Progenitor cell of endocrine pancreas (in vitro differentiated cells): Measurements from ENCODE around the gene ATP2B2. TPM values are rescaled to one million over a fixed set of nuclear protein-coding genes. Genes with fewer than 3 reads are reported as not detected.

Experiments
- DNase-seq: peaks from one replicate; pipeline ENCODE4 v3.0.0; 2021; ENCODE audit warnings: low spot score; ENCODE audit not compliant: unreplicated experiment
- H3K27ac Mint-ChIP-seq: 2 replicates; pipeline ENCODE4 v1.8.0; 2021; ENCODE audit warnings: mild to moderate bottlenecking, moderate library complexity, mixed read lengths
- H3K27me3 Mint-ChIP-seq: 2 replicates; pipeline ENCODE4 v1.8.0; 2021; ENCODE audit warnings: mixed read lengths
- H3K36me3 Mint-ChIP-seq: 2 replicates; pipeline ENCODE4 v1.8.0; 2022; ENCODE audit warnings: mixed read lengths; ENCODE audit not compliant: insufficient read depth
- H3K4me1 Mint-ChIP-seq: 2 replicates; pipeline ENCODE4 v1.8.0; 2021; ENCODE audit warnings: low read depth, mixed read lengths
- H3K4me3 Mint-ChIP-seq: 2 replicates; pipeline ENCODE4 v1.8.0; 2021; ENCODE audit warnings: low read depth, mild to moderate bottlenecking, moderate library complexity, mixed read lengths
- H3K9me3 Mint-ChIP-seq: 2 replicates; pipeline ENCODE4 v1.8.0; 2021; ENCODE audit warnings: low read depth, mixed read lengths
- CTCF ChIP-seq: fragments of 200-600 bp; sonication (generic); IDR thresholded peaks from one replicate; pipeline ENCODE4 v1.5.0; 2021; ENCODE audit warnings: antibody characterized with exemption, mild to moderate bottlenecking; ENCODE audit not compliant: unreplicated experiment
- total RNA-seq: library from RNA; stranded (reverse); gene quantifications from 2 replicates; pipeline ENCODE4 v1.2.1, GENCODE V29; 2021

The ATP2B2 gene
- total RNA-seq, 1 donor from 2014 or later: 0.07 TPM

GRCh38 chr3:10515396-10515795 is 10.0 kb upstream of the ATP2B2 start:
- Mint-ChIP-seq H3K27ac (no peak overlapping the region), H3K4me3 (no peak overlapping the region), H3K36me3 (no peaks in the 10 kb centered on the region), H3K9me3 (no peaks in the 10 kb centered on the region), H3K4me1 (no peaks in the 10 kb centered on the region), H3K27me3 (peaks cover 7% of the 10 kb centered on the region)
- DNase-seq: no peak
- no peak for TF ChIP-seq CTCF

- DNase-seq: no peak
- H3K36me3 Mint-ChIP-seq: no peaks in the 10 kb centered on the region
- no peaks in the 10 kb centered on the region for H3K9me3 Mint-ChIP-seq
- H3K4me1 Mint-ChIP-seq: no peaks in the 10 kb centered on the region
- H3K27me3 Mint-ChIP-seq: peaks cover 7% of the 10 kb centered on the region
- H3K4me3 Mint-ChIP-seq: no peak overlapping the region
- TF ChIP-seq CTCF: no peak
- no peak overlapping the region for H3K27ac Mint-ChIP-seq
Observed at GRCh38 chr3:10514407-10515069, 9.2 kb upstream of the ATP2B2 start.

DNA sequence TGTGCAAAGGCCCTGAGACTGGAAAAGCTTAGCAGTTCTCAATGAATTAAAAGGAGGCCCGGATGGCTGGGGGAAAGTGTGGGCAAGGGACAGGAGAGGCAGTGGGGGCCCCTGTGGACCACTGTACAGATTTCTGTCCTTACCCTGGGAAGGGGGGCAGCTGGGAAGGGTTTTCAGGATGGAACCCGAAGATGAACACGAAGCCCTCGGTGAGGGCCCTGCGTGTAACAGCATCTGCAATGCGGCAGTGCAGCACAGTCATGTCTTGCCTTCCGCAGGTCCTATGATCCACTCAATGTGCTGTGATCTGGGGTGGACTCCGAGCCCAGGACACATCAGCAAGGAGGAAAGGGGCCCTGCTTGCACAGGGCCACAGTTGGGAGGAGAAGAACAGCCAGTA is 7.9 kb upstream of the ATP2B2 start:
- no peak for DNase-seq
- peaks cover 10% of the 10 kb centered on the region for H3K27me3 Mint-ChIP-seq
- no peak overlapping the region for H3K27ac Mint-ChIP-seq
- H3K4me1 Mint-ChIP-seq: peaks cover 5% of the 10 kb centered on the region
- no peak overlapping the region for H3K4me3 Mint-ChIP-seq
- TF ChIP-seq CTCF: no peak
- H3K36me3 Mint-ChIP-seq: no peaks in the 10 kb centered on the region
- no peaks in the 10 kb centered on the region for H3K9me3 Mint-ChIP-seq

DNA sequence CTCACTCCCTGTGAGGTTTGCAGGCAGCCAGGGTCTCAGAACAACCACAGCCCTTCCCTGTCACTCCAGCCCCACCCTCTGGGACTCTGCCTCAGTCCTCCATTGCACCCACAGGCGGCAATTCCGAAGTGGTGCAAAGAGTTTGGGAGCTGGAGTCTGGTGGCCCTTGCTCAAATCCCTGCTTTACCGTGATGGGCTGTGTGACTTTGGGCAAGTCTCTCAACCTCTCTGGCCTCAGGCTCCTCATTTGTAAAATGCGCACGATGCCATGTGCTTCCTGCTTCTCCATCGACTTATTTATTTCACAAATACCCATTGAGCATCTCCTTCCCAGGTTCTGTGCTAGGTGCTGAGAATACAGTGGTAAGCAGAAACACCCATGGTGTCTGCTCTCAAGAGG is 7.3 kb upstream of the ATP2B2 start:
- Mint-ChIP-seq H3K27me3 (peaks cover 15% of the 10 kb centered on the region), H3K4me1 (peaks cover 5% of the 10 kb centered on the region), H3K4me3 (no peak overlapping the region), H3K9me3 (no peaks in the 10 kb centered on the region), H3K36me3 (no peaks in the 10 kb centered on the region), H3K27ac (no peak overlapping the region)
- TF ChIP-seq CTCF: no peak
- DNase-seq: no peak

- DNase-seq: no peak
Observed at GRCh38 chr3:10511809-10512494, 6.6 kb upstream of the ATP2B2 start.

More at GRCh38 chr3:10511809-10512494, 6.6 kb upstream of the ATP2B2 start:
- Mint-ChIP-seq H3K4me1 (peaks cover 5% of the 10 kb centered on the region), H3K27ac (no peak overlapping the region), H3K27me3 (peaks cover 17% of the 10 kb centered on the region), H3K36me3 (no peaks in the 10 kb centered on the region), H3K9me3 (no peaks in the 10 kb centered on the region), H3K4me3 (no peak overlapping the region)
- TF ChIP-seq CTCF: no peak
